ENCODE measurements around the gene B2M.

- no peak for TF ChIP-seq CTCF (IDR thresholded peaks at IDR 0.05)
- no peak for TF ChIP-seq POLR2A (IDR thresholded peaks at IDR 0.05)
These were observed 42.0 kb downstream of the B2M start for GRCh38 chr15:44753345-44753744.

Measured in thyroid gland (tissue), 4 donors.